NCI-H2029 treated with DMSO at 0.1 percent for 48 hours (cell line): ENCODE data around the gene ARIH1.

Experiments used
- DNase-seq: peaks from one replicate; lab custom pipeline; 2025; lab: John Stamatoyannopoulos, UW

ARIH1 gene

GRCh38 chr15:72540606-72541237 lies 66.6 kb downstream of the ARIH1 start:
- DNase-seq: no peak

- no peak for DNase-seq
These were observed 67.5 kb downstream of the ARIH1 start for GRCh38 chr15:72541674-72542073.

- no peak for DNase-seq
These were observed 71.0 kb downstream of the ARIH1 start for GRCh38 chr15:72545156-72545555.

- DNase-seq: no peak
These were observed 80.6 kb downstream of the ARIH1 start for GRCh38 chr15:72554471-72555425.

GRCh38 chr15:72559781-72560180 lies 85.7 kb downstream of the ARIH1 start:
- no peak for DNase-seq

GRCh38 chr15:72560458-72560857 lies 86.3 kb downstream of the ARIH1 start:
- DNase-seq: no peak

GRCh38 chr15:72562386-72562785 lies 88.3 kb downstream of the ARIH1 start:
- no peak for DNase-seq

GRCh38 chr15:72562878-72563277 lies 88.7 kb downstream of the ARIH1 start:
- DNase-seq: no peak

- no peak for DNase-seq
These were observed 90.0 kb downstream of the ARIH1 start for GRCh38 chr15:72564091-72564490.

GRCh38 chr15:72566973-72567372 lies 92.8 kb downstream of the ARIH1 start:
- no peak for DNase-seq

- DNase-seq: no peak
These were observed 95.9 kb downstream of the ARIH1 start for GRCh38 chr15:72570059-72570458.

GRCh38 chr15:72579814-72580213 lies 105.7 kb downstream of the ARIH1 start:
- no peak for DNase-seq

GRCh38 chr15:72584006-72584405 lies 109.9 kb downstream of the ARIH1 start:
- no peak for DNase-seq

GRCh38 chr15:72585025-72585424 lies 110.9 kb downstream of the ARIH1 start:
- DNase-seq: no peak

- no peak for DNase-seq
These were observed 111.4 kb downstream of the ARIH1 start for GRCh38 chr15:72585476-72586058.

GRCh38 chr15:72588096-72588495 lies 114.0 kb downstream of the ARIH1 start:
- no peak for DNase-seq

- DNase-seq: no peak
These were observed 116.3 kb downstream of the ARIH1 start for GRCh38 chr15:72590427-72590826.

- no peak for DNase-seq
These were observed 117.2 kb downstream of the ARIH1 start for GRCh38 chr15:72591361-72591760.

- no peak for DNase-seq
These were observed 118.0 kb downstream of the ARIH1 start for GRCh38 chr15:72592097-72592496.

- no peak for DNase-seq
These were observed 118.5 kb downstream of the ARIH1 start for GRCh38 chr15:72592676-72593075.

GRCh38 chr15:72593838-72594237 lies 119.7 kb downstream of the ARIH1 start:
- DNase-seq: no peak

GRCh38 chr15:72599855-72600464 lies 125.8 kb downstream of the ARIH1 start:
- no peak for DNase-seq

GRCh38 chr15:72604794-72605193 lies 130.7 kb downstream of the ARIH1 start:
- DNase-seq: no peak
